BE2C (cell line): Measurements from ENCODE around the gene MYB.
"Not testable (repeated sequence)": the region's sequence is repeated elsewhere in the genome, so short reads cannot be mapped to it uniquely, and the experiment has no call there.

Experiments used
- DNase-seq: peaks from one replicate; pipeline ENCODE4 v3.0.0-alpha.2; 2020
- H3K27me3 ChIP-seq: fragments of 250-450 bp; sonication (Bioruptor Pico); 2 replicates; pipeline ENCODE4 v1.5.1; 2020; ENCODE audit warnings: mild to moderate bottlenecking
- H3K36me3 ChIP-seq: fragments of 250-450 bp; sonication (Bioruptor Pico); 2 replicates; pipeline ENCODE4 v1.5.1; 2020; ENCODE audit warnings: mild to moderate bottlenecking
- H3K4me1 ChIP-seq: fragments of 250-450 bp; sonication (Bioruptor Pico); 2 replicates; pipeline ENCODE4 v1.5.1; 2020
- H3K4me3 ChIP-seq: 2 replicates; pipeline ENCODE4 v1.5.1; 2011; ENCODE audit warnings: low read depth, low read length
- H3K9me3 ChIP-seq: fragments of 250-450 bp; sonication (Bioruptor Pico); 2 replicates; pipeline ENCODE4 v1.5.1; 2020
- TF ChIP-seq, protein P1 (sequence below): IDR thresholded peaks from 2 replicates; pipeline ENCODE4 v1.5.1; 2012; ENCODE audit warnings: mild to moderate bottlenecking, low read depth, low read length

Gene MYB

DNA sequence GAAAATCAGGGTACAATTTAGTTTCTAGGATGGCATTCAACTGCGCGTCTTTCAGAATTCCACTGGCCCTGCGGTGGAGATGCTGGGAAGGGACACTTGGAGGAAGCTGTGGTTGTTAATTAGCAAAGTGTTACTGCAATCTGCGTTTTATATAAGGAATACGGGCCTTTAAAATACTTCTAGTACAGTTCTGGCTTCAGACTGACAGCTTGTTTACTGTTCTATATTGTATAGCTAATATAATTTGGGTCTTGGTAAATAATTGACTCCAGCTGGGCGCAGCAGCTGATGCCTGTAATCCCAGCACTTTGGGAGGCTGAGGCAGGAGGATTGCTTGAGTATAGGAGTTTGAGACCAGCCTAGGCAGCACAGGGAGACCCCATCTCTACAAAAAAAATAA lies 63.7 kb downstream of the MYB start:
- H3K36me3 ChIP-seq: no peaks in the 10 kb centered on the region
- no peak for DNase-seq
- H3K27me3 ChIP-seq: no peaks in the 10 kb centered on the region
- no peaks in the 10 kb centered on the region for H3K9me3 ChIP-seq
- TF ChIP-seq, protein P1, sequence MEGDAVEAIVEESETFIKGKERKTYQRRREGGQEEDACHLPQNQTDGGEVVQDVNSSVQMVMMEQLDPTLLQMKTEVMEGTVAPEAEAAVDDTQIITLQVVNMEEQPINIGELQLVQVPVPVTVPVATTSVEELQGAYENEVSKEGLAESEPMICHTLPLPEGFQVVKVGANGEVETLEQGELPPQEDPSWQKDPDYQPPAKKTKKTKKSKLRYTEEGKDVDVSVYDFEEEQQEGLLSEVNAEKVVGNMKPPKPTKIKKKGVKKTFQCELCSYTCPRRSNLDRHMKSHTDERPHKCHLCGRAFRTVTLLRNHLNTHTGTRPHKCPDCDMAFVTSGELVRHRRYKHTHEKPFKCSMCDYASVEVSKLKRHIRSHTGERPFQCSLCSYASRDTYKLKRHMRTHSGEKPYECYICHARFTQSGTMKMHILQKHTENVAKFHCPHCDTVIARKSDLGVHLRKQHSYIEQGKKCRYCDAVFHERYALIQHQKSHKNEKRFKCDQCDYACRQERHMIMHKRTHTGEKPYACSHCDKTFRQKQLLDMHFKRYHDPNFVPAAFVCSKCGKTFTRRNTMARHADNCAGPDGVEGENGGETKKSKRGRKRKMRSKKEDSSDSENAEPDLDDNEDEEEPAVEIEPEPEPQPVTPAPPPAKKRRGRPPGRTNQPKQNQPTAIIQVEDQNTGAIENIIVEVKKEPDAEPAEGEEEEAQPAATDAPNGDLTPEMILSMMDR: no peak
- H3K4me3 ChIP-seq: no peak overlapping the region
- no peaks in the 10 kb centered on the region for H3K4me1 ChIP-seq

DNA sequence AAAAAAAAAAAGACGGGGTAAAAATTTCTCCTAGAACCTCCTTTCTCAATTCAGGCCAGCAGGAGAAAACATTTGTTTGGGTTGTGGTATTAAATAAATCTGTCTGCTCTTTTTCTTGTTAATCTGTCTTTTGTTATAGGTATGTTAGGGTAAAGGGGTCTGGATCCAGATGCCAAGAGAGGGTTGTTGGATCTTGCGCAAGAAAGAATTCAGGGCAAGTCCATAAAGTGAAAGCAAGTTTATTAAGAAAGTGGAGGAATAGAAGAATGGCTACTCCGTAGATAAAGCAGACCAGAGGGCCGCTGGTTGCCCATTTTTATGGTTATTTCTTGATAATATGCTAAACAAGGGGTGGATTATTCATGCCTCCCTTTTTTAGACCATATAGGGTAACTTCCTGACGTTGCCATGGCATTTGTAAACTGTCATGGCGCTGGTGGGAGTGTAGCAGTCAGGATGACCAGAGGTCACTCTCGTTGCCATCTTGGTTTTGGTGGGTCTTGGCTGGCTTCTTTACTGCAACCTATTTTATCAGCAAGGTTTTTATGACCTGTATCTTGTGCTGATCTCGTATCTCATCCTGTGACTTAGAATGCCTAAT lies 65.4 kb downstream of the MYB start:
- not testable (repeated sequence) for H3K4me3 ChIP-seq, H3K36me3 ChIP-seq, DNase-seq, H3K4me1 ChIP-seq, H3K27me3 ChIP-seq, H3K9me3 ChIP-seq

DNA sequence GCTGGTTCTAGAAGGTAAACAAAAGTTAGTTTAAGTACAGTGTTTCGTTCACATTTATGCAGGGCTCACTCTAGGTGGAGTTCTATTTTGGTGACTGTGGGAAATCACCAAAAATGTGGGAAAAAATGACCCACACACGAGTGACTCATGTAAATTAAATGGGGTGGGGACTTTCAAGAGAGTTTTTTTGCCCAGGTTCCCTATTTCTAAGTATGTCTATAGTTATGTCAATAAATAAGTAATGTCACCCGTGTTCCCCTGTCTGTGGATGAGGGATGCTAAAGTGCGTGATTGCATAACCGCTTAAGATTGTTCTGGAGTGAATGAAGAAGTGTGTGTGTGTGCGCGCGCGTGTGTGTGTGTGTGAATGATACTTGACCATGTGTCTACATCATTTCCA lies 69.1 kb downstream of the MYB start:
- no peaks in the 10 kb centered on the region for H3K27me3 ChIP-seq
- H3K36me3 ChIP-seq: no peaks in the 10 kb centered on the region
- no peaks in the 10 kb centered on the region for H3K9me3 ChIP-seq
- H3K4me3 ChIP-seq: no peak overlapping the region
- no peaks in the 10 kb centered on the region for H3K4me1 ChIP-seq
- DNase-seq: no peak
- TF ChIP-seq, protein P1: no peak

DNA sequence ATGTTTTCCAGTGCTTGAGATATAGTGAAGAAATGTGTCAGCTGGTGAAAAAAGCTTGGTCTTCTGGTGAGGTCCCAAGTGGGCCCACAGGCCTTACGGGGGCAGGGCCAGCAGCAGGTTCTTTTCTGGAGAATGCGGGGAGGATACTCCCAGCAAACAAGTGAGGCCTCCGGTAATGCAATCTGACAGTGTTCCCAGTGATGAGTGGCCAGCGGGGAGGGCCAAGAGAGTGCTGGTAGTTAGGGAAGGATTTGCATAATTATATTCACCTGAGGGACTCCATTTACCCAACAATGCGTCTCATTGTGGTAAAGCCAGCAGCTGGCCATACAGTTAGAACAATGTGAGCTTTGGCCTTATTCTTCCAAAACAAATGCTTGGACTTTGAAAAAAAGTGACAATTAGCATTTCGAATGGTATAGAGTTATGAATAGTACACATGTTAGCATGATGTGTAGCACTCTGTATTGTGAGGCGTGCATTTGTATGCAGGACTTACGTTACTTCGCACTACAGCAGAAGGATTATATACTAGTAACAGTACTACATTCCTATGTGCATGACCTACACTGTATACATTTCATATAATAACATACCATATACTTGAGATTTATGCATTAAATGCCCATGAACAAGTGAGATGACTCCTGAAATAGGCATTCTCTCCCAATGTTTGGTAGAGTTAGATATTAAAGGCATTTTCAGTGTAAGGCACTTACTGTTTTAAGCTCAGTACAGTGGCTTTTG lies 69.8 kb downstream of the MYB start:
- no peak overlapping the region for H3K4me3 ChIP-seq
- no peak for DNase-seq

DNA sequence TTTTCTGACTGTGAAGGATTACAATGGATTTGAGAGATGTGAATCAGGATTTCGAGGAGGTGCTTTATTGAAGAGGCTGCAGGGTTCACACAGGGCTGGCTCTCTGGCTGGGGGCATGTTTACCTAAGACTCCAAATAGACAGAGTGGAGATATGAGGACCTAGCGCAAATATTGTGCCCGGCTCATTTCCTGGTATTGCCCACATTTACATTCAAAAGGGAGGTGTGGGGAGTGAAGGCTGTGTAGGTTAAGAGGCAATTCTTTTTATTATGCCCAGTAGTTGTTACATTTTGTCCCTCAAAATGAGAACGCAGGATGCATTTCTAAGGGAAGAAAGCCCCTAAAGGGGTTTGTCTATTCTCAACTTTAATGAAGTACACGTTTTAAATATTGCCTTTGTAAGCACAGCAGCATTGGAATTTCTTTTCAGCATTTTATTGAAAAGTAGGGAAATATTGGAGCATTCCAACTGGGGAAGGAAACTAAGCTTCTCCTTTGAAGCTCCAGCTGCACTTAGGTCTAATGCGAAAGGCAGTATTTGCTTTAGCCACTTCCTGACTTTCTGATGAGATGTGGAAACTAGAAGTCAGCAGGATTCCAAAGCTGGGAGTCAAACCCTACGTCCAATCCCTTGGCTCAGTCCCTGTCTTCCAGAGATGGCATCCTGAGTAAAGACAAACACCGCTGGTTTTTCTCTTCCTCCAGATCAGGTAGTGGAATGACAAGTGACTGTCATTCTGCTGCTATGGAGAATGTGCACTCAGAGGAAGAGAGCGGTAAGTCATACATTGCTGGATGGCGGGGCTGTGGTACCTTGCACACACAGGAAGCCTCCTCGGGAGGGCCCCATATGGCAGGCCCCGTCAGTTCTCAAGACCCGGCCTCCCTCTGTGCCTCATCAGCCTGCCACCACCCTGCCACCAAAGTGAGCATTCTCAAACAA lies 70.7 kb downstream of the MYB start:
- Histone ChIP-seq H3K4me3 (no peak overlapping the region), H3K9me3 (no peaks in the 10 kb centered on the region), H3K4me1 (no peaks in the 10 kb centered on the region), H3K36me3 (no peaks in the 10 kb centered on the region), H3K27me3 (no peaks in the 10 kb centered on the region)
- TF ChIP-seq, protein P1: no peak
- DNase-seq: no peak

More for the DNA sequence above, 69.8 kb downstream of the MYB start:
- TF ChIP-seq, protein P1: no peak
- no peaks in the 10 kb centered on the region for H3K4me1 ChIP-seq
- no peaks in the 10 kb centered on the region for H3K27me3 ChIP-seq
- no peaks in the 10 kb centered on the region for H3K36me3 ChIP-seq
- no peaks in the 10 kb centered on the region for H3K9me3 ChIP-seq

DNA sequence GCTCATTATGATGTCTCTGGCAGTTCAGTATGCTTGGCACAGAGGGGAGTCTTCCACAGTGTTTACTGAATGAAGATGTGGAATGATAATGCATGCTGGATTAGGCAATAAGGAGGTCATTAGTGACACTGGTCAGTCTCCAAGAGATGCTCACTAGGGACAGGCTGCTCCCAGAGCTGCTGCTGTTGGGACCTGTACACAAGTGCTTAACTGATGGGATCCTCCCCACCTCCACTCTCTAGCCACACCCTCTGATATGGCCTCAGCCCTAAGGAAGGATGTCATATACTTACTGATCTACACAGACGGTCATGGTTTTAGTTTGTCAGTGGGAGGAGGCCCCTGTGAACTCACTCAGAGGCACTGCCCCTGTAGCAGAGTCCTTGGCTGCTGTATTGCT lies 73.4 kb downstream of the MYB start:
- Histone ChIP-seq H3K36me3 (no peaks in the 10 kb centered on the region), H3K27me3 (no peaks in the 10 kb centered on the region), H3K4me3 (no peak overlapping the region), H3K4me1 (no peaks in the 10 kb centered on the region), H3K9me3 (no peaks in the 10 kb centered on the region)
- TF ChIP-seq, protein P1: no peak
- DNase-seq: no peak
